ENCODE results near the gene MCF2L2. TPM values are rescaled to one million over a fixed set of nuclear protein-coding genes. Genes with fewer than 3 reads are reported as not detected.
"Not testable (repeated sequence)": the region's sequence is repeated elsewhere in the genome, so short reads cannot be mapped to it uniquely, and the experiment has no call there.

MCF2L2 gene
- total RNA-seq, 1 donor from 2014 or later: 0.53 TPM

GRCh38 chr3:183372911-183373310 is 55.5 kb downstream of the MCF2L2 start:
- DNase-seq (ENCODE audit: low read depth, low spot score): no peak

- not testable (repeated sequence) for DNase-seq (ENCODE audit: low read depth, low spot score)
Observed at GRCh38 chr3:183371600-183371968, 56.8 kb downstream of the MCF2L2 start.

- no peak for DNase-seq (ENCODE audit: low read depth, low spot score)
Observed at GRCh38 chr3:183370391-183370790, 58.0 kb downstream of the MCF2L2 start.

- no peak for DNase-seq (ENCODE audit: low read depth, low spot score)
Observed at GRCh38 chr3:183369627-183370026, 58.8 kb downstream of the MCF2L2 start.

GRCh38 chr3:183369117-183369516 is 59.3 kb downstream of the MCF2L2 start:
- DNase-seq (ENCODE audit: low read depth, low spot score): no peak

GRCh38 chr3:183360971-183361624 is 67.3 kb downstream of the MCF2L2 start:
- no peak for DNase-seq (ENCODE audit: low read depth, low spot score)

- no peak for DNase-seq (ENCODE audit: low read depth, low spot score)
Observed at GRCh38 chr3:183359036-183359435, 69.4 kb downstream of the MCF2L2 start.

- no peak for DNase-seq (ENCODE audit: low read depth, low spot score)
Observed at GRCh38 chr3:183357564-183358079, 70.8 kb downstream of the MCF2L2 start.

GRCh38 chr3:183356920-183357319 is 71.5 kb downstream of the MCF2L2 start:
- no peak for DNase-seq (ENCODE audit: low read depth, low spot score)

- no peak for DNase-seq (ENCODE audit: low read depth, low spot score)
Observed at GRCh38 chr3:183354874-183355273, 73.5 kb downstream of the MCF2L2 start.

GRCh38 chr3:183354325-183354831 is 74.0 kb downstream of the MCF2L2 start:
- DNase-seq (ENCODE audit: low read depth, low spot score): no peak

- DNase-seq (ENCODE audit: low read depth, low spot score): no peak
Observed at GRCh38 chr3:183353421-183353820, 75.0 kb downstream of the MCF2L2 start.

- no peak for DNase-seq (ENCODE audit: low read depth, low spot score)
Observed at GRCh38 chr3:183350164-183350563, 78.3 kb downstream of the MCF2L2 start.

- no peak for DNase-seq (ENCODE audit: low read depth, low spot score)
Observed at GRCh38 chr3:183349421-183350157, 78.8 kb downstream of the MCF2L2 start.

- DNase-seq (ENCODE audit: low read depth, low spot score): no peak
Observed at GRCh38 chr3:183342824-183343223, 85.6 kb downstream of the MCF2L2 start.

GRCh38 chr3:183341545-183342288 is 86.7 kb downstream of the MCF2L2 start:
- DNase-seq (ENCODE audit: low read depth, low spot score): no peak

- no peak for DNase-seq (ENCODE audit: low read depth, low spot score)
Observed at GRCh38 chr3:183340222-183340621, 88.2 kb downstream of the MCF2L2 start.

- no peak for DNase-seq (ENCODE audit: low read depth, low spot score)
Observed at GRCh38 chr3:183339461-183340086, 88.8 kb downstream of the MCF2L2 start.

- no peak for DNase-seq (ENCODE audit: low read depth, low spot score)
Observed at GRCh38 chr3:183338520-183338919, 89.9 kb downstream of the MCF2L2 start.

- DNase-seq (ENCODE audit: low read depth, low spot score): no peak
Observed at GRCh38 chr3:183332487-183332886, 95.9 kb downstream of the MCF2L2 start.

GRCh38 chr3:183331498-183331897 is 96.9 kb downstream of the MCF2L2 start:
- DNase-seq (ENCODE audit: low read depth, low spot score): no peak
